Neural progenitor cell (in vitro differentiated cells): ENCODE data around the gene MTIF3. TPM values are rescaled to one million over a fixed set of nuclear protein-coding genes. Genes with fewer than 3 reads are reported as not detected.

Experiments
- DNase-seq: peaks from one replicate; pipeline ENCODE4 v3.0.0-alpha.2; 2016; ENCODE audit warnings: low spot score
- H2AFZ ChIP-seq: fragments of 200-600 bp; sonication (generic); replicated peaks from 2 replicates; pipeline ENCODE4 v1.6.1; 2016; ENCODE audit warnings: antibody characterized with exemption
- H3F3A ChIP-seq: fragments of 200-600 bp; sonication (generic); 2 replicates; pipeline ENCODE4 v1.6.1; 2016; ENCODE audit warnings: antibody characterized with exemption, low read depth
- H3K27ac ChIP-seq: fragments of 200-600 bp; sonication (generic); 2 replicates; pipeline ENCODE4 v1.5.1; 2016; ENCODE audit warnings: mild to moderate bottlenecking
- H3K27me3 ChIP-seq: fragments of 200-600 bp; sonication (generic); 2 replicates; pipeline ENCODE4 v1.6.1; 2016; ENCODE audit warnings: mild to moderate bottlenecking, moderate library complexity
- H3K36me3 ChIP-seq: fragments of 200-600 bp; sonication (generic); 2 replicates; pipeline ENCODE4 v1.5.1; 2016
- H3K4me1 ChIP-seq: fragments of 200-600 bp; sonication (generic); 2 replicates; pipeline ENCODE4 v1.6.1; 2016; ENCODE audit warnings: mixed run types
- H3K4me2 ChIP-seq: fragments of 200-600 bp; sonication (generic); 2 replicates; pipeline ENCODE4 v1.6.1; 2016
- H3K4me3 ChIP-seq: fragments of 200-600 bp; sonication (generic); 2 replicates; pipeline ENCODE4 v1.5.1; 2016
- H3K79me2 ChIP-seq: fragments of 200-600 bp; sonication (generic); 2 replicates; pipeline ENCODE4 v1.6.1; 2016; ENCODE audit warnings: low read depth
- H3K9ac ChIP-seq: fragments of 200-600 bp; sonication (generic); 2 replicates; pipeline ENCODE4 v1.6.1; 2016
- H3K9me3 ChIP-seq: fragments of 200-600 bp; sonication (generic); 2 replicates; pipeline ENCODE4 v1.5.1; 2016; ENCODE audit warnings: low read depth
- H4K20me1 ChIP-seq: fragments of 200-600 bp; sonication (generic); 2 replicates; pipeline ENCODE4 v1.6.1; 2016; ENCODE audit warnings: low read depth
- H3K27ac Mint-ChIP-seq: 3 replicates; pipeline ENCODE4 v1.8.0; 2021; ENCODE audit warnings: mixed read lengths
- H3K27me3 Mint-ChIP-seq: 2 replicates; pipeline ENCODE4 v1.8.0; 2022; ENCODE audit warnings: low read depth, mild to moderate bottlenecking, inconsistent platforms, moderate library complexity, mixed read lengths; ENCODE audit not compliant: insufficient read depth
- H3K36me3 Mint-ChIP-seq: 3 replicates; pipeline ENCODE4 v1.8.0; 2021; ENCODE audit warnings: mixed read lengths
- H3K4me1 Mint-ChIP-seq: 3 replicates; pipeline ENCODE4 v1.8.0; 2021; ENCODE audit warnings: mixed read lengths
- H3K4me3 Mint-ChIP-seq: 3 replicates; pipeline ENCODE4 v1.8.0; 2021; ENCODE audit warnings: mild to moderate bottlenecking, moderate library complexity, mixed read lengths
- H3K9me3 Mint-ChIP-seq: 3 replicates; pipeline ENCODE4 v1.8.0; 2020; ENCODE audit warnings: mixed read lengths
- EZH2 ChIP-seq: fragments of 200-600 bp; sonication (generic); IDR thresholded peaks from 2 replicates; pipeline ENCODE4 v1.6.1; 2017; ENCODE audit warnings: antibody characterized with exemption, mild to moderate bottlenecking, moderate library complexity
- EZH2phosphoT487 ChIP-seq: fragments of 200-600 bp; sonication (generic); IDR thresholded peaks from 2 replicates; pipeline ENCODE4 v1.6.1; 2017; ENCODE audit warnings: antibody characterized with exemption
- total RNA-seq: library from RNA; depleted of rRNA; stranded (reverse); fragments of >200 nt; gene quantifications from 2 replicates; pipeline ENCODE4 v1.2.3, GENCODE V29; 2015; ENCODE audit warnings: low replicate concordance
- TF ChIP-seq, protein P1 (sequence below): fragments of 200-600 bp; sonication (generic); IDR thresholded peaks from 2 replicates; pipeline ENCODE4 v1.5.1; 2017; ENCODE audit warnings: antibody characterized with exemption, mild to moderate bottlenecking

The MTIF3 gene
- total RNA-seq, 1 donor from 2014 or later, result 65.8 TPM

DNA sequence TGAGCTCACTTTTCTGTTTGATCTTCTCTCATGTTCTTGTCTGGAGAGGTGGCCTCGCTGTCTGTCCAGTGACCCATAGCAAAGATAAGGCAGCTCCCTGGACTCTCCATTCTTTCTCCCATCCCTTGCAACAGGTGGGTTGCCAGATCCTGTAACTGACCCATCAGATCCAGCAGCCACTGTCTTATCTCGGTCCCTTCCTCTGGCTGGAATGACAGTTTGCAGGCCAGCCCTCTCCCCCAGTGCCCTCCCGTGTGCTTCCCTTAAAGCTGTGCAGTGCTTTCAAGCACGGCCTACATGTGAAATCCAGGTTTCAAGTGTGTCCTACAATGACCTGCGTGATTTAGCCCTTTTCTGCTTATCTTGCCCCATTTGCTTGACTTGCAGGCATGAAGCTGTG is 22.2 kb downstream of the MTIF3 start:
- peaks cover 3% of the 10 kb centered on the region for H3F3A ChIP-seq
- H3K9me3 ChIP-seq, result no peaks in the 10 kb centered on the region
- no peak overlapping the region for H3K4me3 ChIP-seq
- Mint-ChIP-seq H3K27me3 (peaks cover 5% of the 10 kb centered on the region), H3K27ac (no peak overlapping the region), H3K4me1 (peaks cover 20% of the 10 kb centered on the region), H3K4me3 (no peak overlapping the region), H3K36me3 (peaks cover 17% of the 10 kb centered on the region), H3K9me3 (no peaks in the 10 kb centered on the region)
- H3K9ac ChIP-seq, result no peak overlapping the region
- TF ChIP-seq EZH2phosphoT487 (no peak), EZH2 (no peak)
- TF ChIP-seq, protein P1, sequence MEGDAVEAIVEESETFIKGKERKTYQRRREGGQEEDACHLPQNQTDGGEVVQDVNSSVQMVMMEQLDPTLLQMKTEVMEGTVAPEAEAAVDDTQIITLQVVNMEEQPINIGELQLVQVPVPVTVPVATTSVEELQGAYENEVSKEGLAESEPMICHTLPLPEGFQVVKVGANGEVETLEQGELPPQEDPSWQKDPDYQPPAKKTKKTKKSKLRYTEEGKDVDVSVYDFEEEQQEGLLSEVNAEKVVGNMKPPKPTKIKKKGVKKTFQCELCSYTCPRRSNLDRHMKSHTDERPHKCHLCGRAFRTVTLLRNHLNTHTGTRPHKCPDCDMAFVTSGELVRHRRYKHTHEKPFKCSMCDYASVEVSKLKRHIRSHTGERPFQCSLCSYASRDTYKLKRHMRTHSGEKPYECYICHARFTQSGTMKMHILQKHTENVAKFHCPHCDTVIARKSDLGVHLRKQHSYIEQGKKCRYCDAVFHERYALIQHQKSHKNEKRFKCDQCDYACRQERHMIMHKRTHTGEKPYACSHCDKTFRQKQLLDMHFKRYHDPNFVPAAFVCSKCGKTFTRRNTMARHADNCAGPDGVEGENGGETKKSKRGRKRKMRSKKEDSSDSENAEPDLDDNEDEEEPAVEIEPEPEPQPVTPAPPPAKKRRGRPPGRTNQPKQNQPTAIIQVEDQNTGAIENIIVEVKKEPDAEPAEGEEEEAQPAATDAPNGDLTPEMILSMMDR, result no peak
- no peak overlapping the region for H3K27ac ChIP-seq
- H3K79me2 ChIP-seq, result peaks cover 21% of the 10 kb centered on the region
- no peak overlapping the region for H3K4me2 ChIP-seq
- peaks cover 9% of the 10 kb centered on the region for H3K27me3 ChIP-seq
- DNase-seq, result no peak
- no peak overlapping the region for H2AFZ ChIP-seq
- peaks cover 15% of the 10 kb centered on the region for H4K20me1 ChIP-seq
- H3K4me1 ChIP-seq, result peaks cover 21% of the 10 kb centered on the region
- peaks cover 13% of the 10 kb centered on the region for H3K36me3 ChIP-seq

GRCh38 chr13:27427641-27428040 is 22.7 kb downstream of the MTIF3 start:
- H3K36me3 ChIP-seq, result peaks cover 13% of the 10 kb centered on the region
- H3K4me3 Mint-ChIP-seq, result no peak overlapping the region

GRCh38 chr13:27425918-27426630 is 24.3 kb downstream of the MTIF3 start:
- no peak overlapping the region for H3K9ac ChIP-seq
- H3K9me3 ChIP-seq, result no peaks in the 10 kb centered on the region
- no peak for TF ChIP-seq EZH2phosphoT487
- TF ChIP-seq, protein P1, result peak; percentile 55
- peaks cover 15% of the 10 kb centered on the region for H4K20me1 ChIP-seq
- Mint-ChIP-seq H3K36me3 (peaks cover 12% of the 10 kb centered on the region), H3K27ac (no peak overlapping the region), H3K4me1 (peaks cover 20% of the 10 kb centered on the region), H3K4me3 (peak overlapping the region; percentile 82), H3K27me3 (peaks cover 8% of the 10 kb centered on the region), H3K9me3 (no peaks in the 10 kb centered on the region)
- H3K36me3 ChIP-seq, result peaks cover 13% of the 10 kb centered on the region
- peaks cover 21% of the 10 kb centered on the region for H3K4me1 ChIP-seq
- H3K79me2 ChIP-seq, result peaks cover 21% of the 10 kb centered on the region
- peak overlapping the region; percentile 97 for H3K4me2 ChIP-seq
- peaks cover 3% of the 10 kb centered on the region for H3F3A ChIP-seq
- no peak overlapping the region for H2AFZ ChIP-seq
- peak; percentile 67 for DNase-seq
- peak overlapping the region; percentile 66 for H3K4me3 ChIP-seq
- no peak overlapping the region for H3K27ac ChIP-seq
- peaks cover 16% of the 10 kb centered on the region for H3K27me3 ChIP-seq

More at GRCh38 chr13:27427641-27428040, 22.7 kb downstream of the MTIF3 start:
- H3K9me3 Mint-ChIP-seq, result no peaks in the 10 kb centered on the region
- H3K4me1 ChIP-seq, result peaks cover 21% of the 10 kb centered on the region
- H4K20me1 ChIP-seq, result peaks cover 15% of the 10 kb centered on the region
- H3K9ac ChIP-seq, result no peak overlapping the region
- no peak for DNase-seq
- no peak overlapping the region for H2AFZ ChIP-seq
- H3K27ac Mint-ChIP-seq, result no peak overlapping the region
- no peak overlapping the region for H3K4me2 ChIP-seq
- H3K27me3 Mint-ChIP-seq, result peaks cover 8% of the 10 kb centered on the region
- peaks cover 17% of the 10 kb centered on the region for H3K36me3 Mint-ChIP-seq
- peaks cover 14% of the 10 kb centered on the region for H3K27me3 ChIP-seq
- H3K79me2 ChIP-seq, result peaks cover 21% of the 10 kb centered on the region
- H3K4me1 Mint-ChIP-seq, result peaks cover 20% of the 10 kb centered on the region
- H3F3A ChIP-seq, result peaks cover 3% of the 10 kb centered on the region
- no peak overlapping the region for H3K27ac ChIP-seq
- no peaks in the 10 kb centered on the region for H3K9me3 ChIP-seq
- TF ChIP-seq EZH2 (no peak), EZH2phosphoT487 (no peak)
- TF ChIP-seq, protein P1, result no peak
- H3K4me3 ChIP-seq, result no peak overlapping the region
